IMR-90 (cell line): ENCODE results near the gene ADAMTS14.
"Not testable (repeated sequence)": the region's sequence is repeated elsewhere in the genome, so short reads cannot be mapped to it uniquely, and the experiment has no call there.

Experiments
- CEBPB ChIP-seq: IDR thresholded peaks from 2 replicates; pipeline ENCODE4 v1.6.1; 2012; ENCODE audit warnings: low read depth, low read length, improper control_type of control experiment
- CTCF ChIP-seq: conservative IDR thresholded peaks from 2 replicates; pipeline ENCODE4 v1.5.1; 2012; ENCODE audit warnings: mild to moderate bottlenecking, low read depth, low read length, improper control_type of control experiment
- POLR2A ChIP-seq: IDR thresholded peaks from 2 replicates; pipeline ENCODE4 v1.6.1; 2012; ENCODE audit warnings: mild to moderate bottlenecking, low read depth, low read length
- SMC3 ChIP-seq: fragments of 150-350 bp; IDR thresholded peaks from 2 replicates; pipeline ENCODE4 v1.6.1; 2016; ENCODE audit warnings: low read depth, mild to moderate bottlenecking, antibody characterized with exemption, low read length, moderate library complexity

GRCh38 chr10:70770516-70770915, 98.2 kb downstream of the ADAMTS14 start:
- not testable (repeated sequence) for TF ChIP-seq CTCF, CEBPB, POLR2A, SMC3
